K562 (cell line): ENCODE measurements around the gene DENND1A. TPM values are rescaled to one million over a fixed set of nuclear protein-coding genes. Genes with fewer than 3 reads are reported as not detected.

Source experiments
- BCOR ChIP-seq: fragments of 450-650 bp; IDR thresholded peaks from 2 replicates; pipeline ENCODE4 v1.6.1; 2016
- polyA plus RNA-seq, 8 experiments: library from polyadenylated mRNA; depleted of rRNA in 4 of 8; stranded (reverse) in 5 of 8; unstranded in 3 of 8; fragments of >200 nt; fragmentation: Nextera tagmentation in 2 of 8; fragmentation: Illumina TruSeq in 1 of 8; extraction: Ambion mirVana in 2 of 8; extraction: Trizol in 1 of 8; gene quantifications; 2 replicates each; pipeline versions ENCODE4 v1.2.1 to v1.2.3, GENCODE V29; 2011 to 2014; ENCODE audit warnings: inconsistent platforms in 1 of 8, missing spikeins in 1 of 8
- total RNA-seq, 7 experiments: library from RNA; depleted of rRNA in 6 of 7; stranded (reverse); fragments of >200 nt in 6 of 7; fragmentation: Illumina TruSeq in 2 of 7; extraction: Trizol in 2 of 7; gene quantifications; 2 replicates each; pipeline versions ENCODE4 v1.2.1 to v1.2.3, GENCODE V29; 2011 to 2021; ENCODE audit warnings: low replicate concordance in 1 of 7
- TF ChIP-seq, protein P1 (sequence below): fragments of 450-650 bp; IDR thresholded peaks from 2 replicates; pipeline ENCODE4 v1.6.1; 2018; ENCODE audit not compliant: partially characterized antibody
- TF ChIP-seq, protein P2 (sequence below), 3 experiments: IDR thresholded peaks in 2 of 3; conservative IDR thresholded peaks in 1 of 3; 2 replicates each; pipeline ENCODE4 v1.5.1; 2011 to 2012; ENCODE audit warnings: low read length in 3 of 3, mild to moderate bottlenecking in 3 of 3, control low read depth in 2 of 3, improper control_type of control experiment in 1 of 3, inconsistent platforms in 1 of 3, low read depth in 1 of 3, mixed read lengths in 1 of 3, moderate library complexity in 1 of 3; ENCODE audit not compliant: insufficient read depth in 2 of 3

Gene DENND1A
- total and polyA plus RNA-seq, 9 of the 15 experiments (the other 6 are each of a cell fraction or from before 2014, with no cell fraction given): 7.6 to 29.5 (median 15.7) TPM

DNA sequence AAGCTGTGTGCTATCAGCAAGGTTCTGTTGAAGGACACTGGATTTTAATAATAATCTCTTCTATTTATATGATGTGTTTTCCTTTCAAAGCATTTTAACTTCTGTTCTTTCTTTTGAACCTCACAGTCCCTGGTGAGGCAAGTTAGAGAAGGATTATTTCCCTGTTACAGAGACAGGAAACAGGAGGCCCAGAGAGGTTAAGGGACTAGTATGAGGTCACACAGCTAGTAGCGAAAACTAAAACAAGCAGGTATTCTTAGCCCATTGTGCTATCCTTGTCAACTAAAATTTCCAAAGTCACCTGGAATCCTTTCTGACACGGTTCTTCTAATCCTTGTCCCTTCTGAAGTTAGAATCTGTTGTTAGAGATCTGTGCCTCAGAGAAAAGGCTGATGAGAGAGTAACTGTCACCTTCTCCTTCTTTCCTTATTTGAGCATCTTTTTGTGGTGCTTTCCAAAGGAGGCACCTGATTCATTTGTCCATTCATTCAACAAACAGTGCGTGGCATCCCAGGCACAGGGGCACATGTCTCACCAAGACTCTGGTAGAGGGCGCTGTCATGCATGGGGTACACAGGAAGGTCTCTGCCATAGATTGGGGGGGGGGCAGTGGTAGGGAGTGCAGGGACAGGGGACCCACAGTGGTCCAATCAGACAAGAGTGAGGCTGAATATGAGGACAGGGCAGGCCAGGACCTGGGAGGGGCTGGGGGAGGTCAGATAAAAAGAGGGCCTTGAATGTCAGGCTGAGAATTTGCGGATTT, 512.5 kb downstream of the DENND1A start (continued):
- TF ChIP-seq, protein P1, sequence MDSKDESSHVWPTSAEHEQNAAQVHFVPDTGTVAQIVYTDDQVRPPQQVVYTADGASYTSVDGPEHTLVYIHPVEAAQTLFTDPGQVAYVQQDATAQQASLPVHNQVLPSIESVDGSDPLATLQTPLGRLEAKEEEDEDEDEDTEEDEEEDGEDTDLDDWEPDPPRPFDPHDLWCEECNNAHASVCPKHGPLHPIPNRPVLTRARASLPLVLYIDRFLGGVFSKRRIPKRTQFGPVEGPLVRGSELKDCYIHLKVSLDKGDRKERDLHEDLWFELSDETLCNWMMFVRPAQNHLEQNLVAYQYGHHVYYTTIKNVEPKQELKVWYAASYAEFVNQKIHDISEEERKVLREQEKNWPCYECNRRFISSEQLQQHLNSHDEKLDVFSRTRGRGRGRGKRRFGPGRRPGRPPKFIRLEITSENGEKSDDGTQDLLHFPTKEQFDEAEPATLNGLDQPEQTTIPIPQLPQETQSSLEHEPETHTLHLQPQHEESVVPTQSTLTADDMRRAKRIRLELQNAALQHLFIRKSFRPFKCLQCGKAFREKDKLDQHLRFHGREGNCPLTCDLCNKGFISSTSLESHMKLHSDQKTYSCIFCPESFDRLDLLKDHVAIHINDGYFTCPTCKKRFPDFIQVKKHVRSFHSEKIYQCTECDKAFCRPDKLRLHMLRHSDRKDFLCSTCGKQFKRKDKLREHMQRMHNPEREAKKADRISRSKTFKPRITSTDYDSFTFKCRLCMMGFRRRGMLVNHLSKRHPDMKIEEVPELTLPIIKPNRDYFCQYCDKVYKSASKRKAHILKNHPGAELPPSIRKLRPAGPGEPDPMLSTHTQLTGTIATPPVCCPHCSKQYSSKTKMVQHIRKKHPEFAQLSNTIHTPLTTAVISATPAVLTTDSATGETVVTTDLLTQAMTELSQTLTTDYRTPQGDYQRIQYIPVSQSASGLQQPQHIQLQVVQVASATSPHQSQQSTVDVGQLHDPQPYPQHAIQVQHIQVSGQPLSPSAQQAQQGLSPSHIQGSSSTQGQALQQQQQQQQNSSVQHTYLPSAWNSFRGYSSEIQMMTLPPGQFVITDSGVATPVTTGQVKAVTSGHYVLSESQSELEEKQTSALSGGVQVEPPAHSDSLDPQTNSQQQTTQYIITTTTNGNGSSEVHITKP: no peak
- TF ChIP-seq BCOR: peak; percentile 80
- TF ChIP-seq, protein P2, sequence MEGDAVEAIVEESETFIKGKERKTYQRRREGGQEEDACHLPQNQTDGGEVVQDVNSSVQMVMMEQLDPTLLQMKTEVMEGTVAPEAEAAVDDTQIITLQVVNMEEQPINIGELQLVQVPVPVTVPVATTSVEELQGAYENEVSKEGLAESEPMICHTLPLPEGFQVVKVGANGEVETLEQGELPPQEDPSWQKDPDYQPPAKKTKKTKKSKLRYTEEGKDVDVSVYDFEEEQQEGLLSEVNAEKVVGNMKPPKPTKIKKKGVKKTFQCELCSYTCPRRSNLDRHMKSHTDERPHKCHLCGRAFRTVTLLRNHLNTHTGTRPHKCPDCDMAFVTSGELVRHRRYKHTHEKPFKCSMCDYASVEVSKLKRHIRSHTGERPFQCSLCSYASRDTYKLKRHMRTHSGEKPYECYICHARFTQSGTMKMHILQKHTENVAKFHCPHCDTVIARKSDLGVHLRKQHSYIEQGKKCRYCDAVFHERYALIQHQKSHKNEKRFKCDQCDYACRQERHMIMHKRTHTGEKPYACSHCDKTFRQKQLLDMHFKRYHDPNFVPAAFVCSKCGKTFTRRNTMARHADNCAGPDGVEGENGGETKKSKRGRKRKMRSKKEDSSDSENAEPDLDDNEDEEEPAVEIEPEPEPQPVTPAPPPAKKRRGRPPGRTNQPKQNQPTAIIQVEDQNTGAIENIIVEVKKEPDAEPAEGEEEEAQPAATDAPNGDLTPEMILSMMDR (IDR thresholded peaks at IDR 0.05 in 2 of 3, conservative IDR thresholded peaks at IDR 0.05 in 1 of 3; ENCODE audit: insufficient read depth in 2 of 3, low read depth in 1 of 3, low read length in 3 of 3): 0 out of 6 replicates have a peak, but pooled peaks of 1 of the 3 experiments have one; percentile 23
